Stimulated activated naive CD8-positive, alpha-beta T cell treated with anti-CD3 and anti-CD28 coated beads, Interleukin-15, Interleukin-2, amounts not matched to agents 100 U/mL and 50 U/mL, for 24 hours (primary cell): ENCODE data around the gene TSPAN1.
A peak's percentile ranks its signal among the peaks of the same experiment; 100 is the strongest.

Experiments used
- ATAC-seq: fragments of 150-1000 bp; cut with Tn5 transposase; one replicate; pipeline ENCODE4 v1.10.0; 2021
- DNase-seq: peaks from one replicate; pipeline ENCODE4 v3.0.0; 2021

Gene TSPAN1

DNA sequence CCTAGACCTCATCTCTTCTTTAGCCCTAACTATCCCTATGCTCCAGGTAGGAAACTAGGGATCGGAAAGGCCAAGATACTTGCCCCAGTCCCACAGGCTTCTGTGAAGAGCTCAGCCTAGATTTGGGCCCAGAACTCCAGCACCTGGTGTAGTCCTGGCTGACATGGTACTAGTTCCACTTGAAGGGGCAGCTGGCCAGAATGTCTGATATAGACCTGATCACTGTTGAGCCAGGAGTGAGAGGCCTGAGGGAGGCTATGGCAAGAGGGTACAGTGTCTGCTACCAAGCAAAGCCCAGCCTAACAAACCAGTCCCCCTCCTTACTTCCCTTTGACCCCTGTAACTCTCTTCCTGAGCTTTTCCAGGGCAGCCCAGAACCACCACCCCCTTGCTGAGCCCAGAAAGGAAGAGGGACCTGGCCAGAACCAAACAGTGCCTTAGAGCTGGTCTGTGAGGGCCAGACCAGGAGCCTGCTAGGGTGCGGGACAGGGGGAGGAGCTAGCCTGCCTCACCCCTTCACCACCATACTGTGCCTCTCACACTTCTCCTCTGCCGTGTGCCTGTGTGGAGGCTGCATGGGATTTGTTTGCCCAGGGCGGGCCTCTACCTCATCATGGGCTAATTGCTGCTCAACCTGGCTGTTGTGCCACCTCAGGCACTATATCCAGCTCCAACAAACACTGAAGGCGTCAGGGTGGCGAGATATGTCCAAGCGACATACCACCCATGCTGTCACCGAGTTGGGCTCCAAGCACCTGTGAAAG, 12.4 kb downstream of the TSPAN1 start:
- no peak for DNase-seq
- ATAC-seq, result no peak

DNA sequence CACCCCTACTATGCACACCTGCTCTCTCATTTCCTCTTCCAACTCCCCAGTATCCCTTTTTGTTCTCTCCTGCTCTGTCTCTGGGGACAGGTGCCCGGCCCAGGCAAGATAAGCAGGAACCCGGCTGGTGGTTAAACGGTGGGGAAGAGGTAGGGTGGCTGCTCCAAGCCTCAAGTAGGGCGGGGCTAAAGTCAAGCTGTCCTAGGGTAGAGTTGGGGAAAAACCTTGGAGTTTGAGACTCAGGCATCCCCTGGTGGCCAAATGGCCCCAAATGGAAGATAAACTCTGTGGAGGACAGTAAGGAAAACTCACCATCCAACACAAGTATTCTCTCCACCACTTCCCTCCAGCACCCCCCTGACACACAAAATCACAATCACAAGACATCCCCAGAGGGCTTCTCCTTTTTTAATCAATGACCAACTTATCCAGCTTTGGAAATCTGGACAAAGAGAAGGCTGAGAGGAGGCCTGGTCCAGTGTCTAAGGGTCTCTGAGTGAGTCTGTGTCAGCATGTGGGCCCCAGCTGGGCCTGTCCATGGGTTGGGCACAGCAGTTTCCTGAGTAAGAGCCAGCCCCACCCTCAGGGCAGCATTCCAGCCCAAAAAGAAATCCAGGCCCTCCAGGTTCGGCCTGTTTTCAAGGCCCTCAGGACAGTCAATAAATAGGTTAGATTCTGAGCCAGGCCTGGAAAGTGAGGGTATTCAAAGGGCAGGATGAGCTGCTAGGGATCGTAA, 13.6 kb downstream of the TSPAN1 start:
- ATAC-seq, result no peak

DNA sequence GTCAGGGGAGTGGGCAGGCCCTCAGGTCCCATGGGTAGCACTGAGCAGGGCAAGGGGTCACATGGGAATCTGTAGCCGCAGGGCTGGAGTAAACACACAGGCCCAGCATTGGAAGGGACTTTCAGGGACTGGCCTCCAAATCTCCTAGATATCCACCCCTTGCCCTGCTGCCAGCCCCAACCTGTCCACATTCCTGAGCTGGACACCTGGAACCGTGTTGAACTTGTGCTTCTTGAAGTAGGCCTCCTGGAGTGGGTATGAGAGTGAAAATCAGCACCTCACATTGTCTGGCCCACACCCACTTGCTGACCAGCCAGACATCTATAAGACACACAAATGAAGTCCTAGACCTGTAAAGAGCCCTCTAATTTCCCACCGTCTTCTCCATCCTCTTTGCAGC, 15.7 kb downstream of the TSPAN1 start:
- no peak for DNase-seq

More for the DNA sequence above, 13.6 kb downstream of the TSPAN1 start:
- DNase-seq, result no peak

DNA sequence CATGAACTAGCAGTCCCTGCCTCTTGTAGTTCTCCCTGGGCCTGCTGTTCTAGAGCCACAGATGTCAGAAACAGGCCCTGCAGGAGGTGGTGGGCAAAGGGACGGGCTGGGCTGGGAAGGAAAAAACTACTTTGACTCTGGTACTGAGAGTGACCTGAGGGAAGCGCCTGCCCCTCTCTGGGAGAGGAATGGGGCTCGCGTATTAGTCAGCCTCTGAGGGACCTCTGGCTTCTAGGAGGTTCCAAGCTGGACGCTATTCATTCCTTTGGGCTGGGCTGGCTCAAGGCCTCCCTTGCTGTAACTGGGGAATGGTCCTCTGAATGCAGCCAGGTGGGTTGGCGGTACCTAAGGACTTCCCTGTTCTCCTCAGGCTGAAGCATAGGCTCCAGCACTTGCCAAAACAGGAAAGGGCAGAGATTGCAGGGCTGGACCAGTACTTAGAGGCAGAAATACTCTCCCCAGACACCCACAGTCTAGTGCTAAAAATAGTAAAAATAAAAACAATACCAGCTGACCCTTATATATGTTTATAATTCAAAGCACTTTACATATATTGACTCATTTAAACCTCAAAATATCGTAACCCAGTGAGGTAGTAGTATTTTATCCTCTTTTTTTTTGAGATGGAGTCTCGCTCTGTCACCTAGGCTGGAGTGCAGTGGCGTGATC, 16.3 kb downstream of the TSPAN1 start:
- no peak for DNase-seq
- ATAC-seq, result no peak

More for the DNA sequence above, 15.7 kb downstream of the TSPAN1 start:
- ATAC-seq, result no peak

DNA sequence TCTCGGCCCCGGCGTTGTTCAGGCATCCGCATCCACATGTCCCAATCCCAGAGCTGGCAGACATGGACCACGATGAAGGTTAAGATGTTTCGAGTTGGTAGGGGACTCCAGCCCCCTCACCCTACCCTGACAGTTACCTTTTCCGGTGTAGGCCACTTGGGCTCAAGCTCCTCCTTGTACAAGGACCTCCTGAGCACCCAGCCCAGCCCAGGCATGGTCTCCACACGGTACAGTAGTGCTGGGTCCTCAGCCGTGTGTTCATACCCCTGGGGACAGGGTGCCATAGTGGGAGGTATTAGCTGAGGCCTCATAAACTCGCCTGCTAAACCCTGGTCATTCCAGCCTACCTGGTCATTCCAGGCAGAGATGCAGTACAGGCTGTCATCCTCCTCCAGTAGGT, 17.3 kb downstream of the TSPAN1 start:
- no peak for ATAC-seq

DNA sequence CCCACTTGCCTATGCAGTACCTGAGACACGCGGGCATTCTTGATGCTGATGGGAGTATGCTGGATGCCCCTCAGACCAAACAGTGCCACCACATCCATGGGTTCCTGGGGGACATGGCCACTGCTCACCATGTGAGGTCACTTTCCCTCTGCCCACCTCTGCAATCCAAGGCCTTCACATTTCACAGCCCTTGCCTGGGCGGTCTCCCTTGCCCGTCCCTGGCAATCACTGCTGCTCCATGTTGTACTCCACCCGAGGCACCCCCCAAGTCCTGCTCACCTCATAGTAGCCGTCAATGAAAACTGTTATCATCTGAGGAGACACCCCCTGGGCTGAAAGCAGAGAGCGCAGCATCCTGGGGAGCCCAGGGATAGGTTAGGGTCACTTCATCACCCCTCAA, 18.4 kb downstream of the TSPAN1 start:
- ATAC-seq, result no peak
- DNase-seq, result no peak

More for the DNA sequence above, 17.3 kb downstream of the TSPAN1 start:
- no peak for DNase-seq

DNA sequence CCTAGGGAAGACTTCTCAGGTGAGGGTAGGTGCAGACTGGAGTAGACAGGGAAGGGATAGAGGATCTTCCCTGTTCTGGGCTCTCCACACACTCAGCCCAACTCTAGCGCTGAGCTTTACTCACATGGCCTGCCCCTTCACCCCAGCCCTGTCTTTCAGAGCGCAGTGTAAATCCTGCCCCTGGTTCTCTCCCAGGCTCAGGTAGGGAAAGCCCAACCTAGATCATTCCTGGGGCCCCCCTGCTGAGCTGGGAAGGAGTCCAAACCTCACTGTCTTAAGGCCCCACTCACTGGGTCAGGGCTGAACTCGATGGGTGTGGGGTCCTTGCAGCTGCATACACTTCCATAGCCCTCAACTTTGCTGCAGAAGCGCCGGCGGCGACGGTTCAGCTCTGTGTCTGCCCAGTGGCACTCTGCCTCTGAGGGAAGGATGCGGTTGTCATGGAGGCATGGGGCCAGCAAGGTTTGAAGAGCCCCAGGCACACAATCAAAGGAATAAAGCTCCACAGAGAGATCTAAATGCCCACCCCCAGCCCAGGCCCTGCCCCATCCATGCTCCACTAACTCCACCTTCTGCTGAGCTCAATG, 19.2 kb downstream of the TSPAN1 start:
- DNase-seq (no peak), ATAC-seq (no peak)

DNA sequence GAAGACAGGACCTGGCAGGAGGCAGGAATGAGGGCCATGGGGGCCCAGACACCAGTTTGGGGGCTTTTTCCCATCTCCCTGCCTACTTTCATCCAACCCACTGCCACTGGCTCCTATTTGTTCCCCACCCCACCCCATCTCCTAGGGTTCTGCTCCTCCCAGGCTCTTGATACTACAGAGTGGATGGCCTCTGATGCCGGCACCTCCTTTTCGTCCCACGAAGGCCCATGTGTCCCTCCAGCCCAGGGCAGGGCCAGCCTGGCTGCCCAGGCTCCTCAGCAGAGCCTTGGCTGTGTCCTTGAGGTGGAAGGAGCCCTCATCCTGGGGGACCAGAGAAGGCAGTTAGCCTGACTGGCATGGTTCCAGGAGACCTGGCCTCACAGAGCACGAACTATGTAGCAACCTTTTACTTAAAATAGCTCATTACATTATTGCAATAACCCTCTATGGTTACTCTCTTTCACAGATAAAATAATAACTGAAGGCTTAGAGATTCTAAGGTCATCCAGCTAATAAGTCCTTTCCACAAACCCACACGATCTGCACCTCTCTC, 19.8 kb downstream of the TSPAN1 start:
- DNase-seq (no peak), ATAC-seq (no peak)

DNA sequence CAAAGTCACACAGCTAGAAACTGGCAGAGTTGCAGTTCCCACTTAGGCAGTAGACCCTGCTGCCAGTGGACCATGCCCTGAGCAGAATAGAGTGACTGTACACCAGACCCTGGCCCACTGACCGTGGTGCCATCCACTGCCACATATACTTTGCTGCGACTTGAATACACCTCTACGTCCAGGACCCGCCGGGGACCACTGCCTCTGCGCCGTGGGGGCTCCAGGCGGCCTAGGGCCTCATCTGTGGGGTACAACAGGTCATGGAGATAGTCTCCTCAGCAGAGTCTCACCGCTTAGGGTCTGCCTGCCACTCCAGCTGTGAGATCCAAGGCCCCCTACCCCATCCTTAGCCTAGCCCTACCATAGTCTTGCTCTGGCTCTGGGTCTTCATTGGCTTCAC, 21.7 kb downstream of the TSPAN1 start:
- DNase-seq (no peak), ATAC-seq (no peak)

DNA sequence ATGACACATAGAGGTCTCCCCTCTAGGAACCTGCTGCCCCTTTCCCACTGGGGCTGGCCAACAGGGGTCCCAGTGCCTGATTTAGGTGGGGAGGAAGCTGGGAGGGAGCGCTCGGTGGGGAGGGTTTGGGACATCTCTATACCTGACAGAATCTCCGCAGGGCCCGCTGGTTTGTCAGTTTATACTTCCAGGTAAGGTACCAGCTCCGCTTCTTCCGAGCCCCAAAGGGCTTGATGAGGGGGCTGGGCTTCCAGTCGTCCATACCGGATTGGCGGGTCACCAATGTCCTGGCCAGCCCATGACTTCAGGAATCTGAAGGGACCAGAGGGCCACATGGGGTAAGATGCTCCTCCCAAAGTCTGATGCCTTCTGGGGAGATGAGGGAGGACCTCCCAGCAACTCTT, 22.7 kb downstream of the TSPAN1 start:
- ATAC-seq, result no peak

DNA sequence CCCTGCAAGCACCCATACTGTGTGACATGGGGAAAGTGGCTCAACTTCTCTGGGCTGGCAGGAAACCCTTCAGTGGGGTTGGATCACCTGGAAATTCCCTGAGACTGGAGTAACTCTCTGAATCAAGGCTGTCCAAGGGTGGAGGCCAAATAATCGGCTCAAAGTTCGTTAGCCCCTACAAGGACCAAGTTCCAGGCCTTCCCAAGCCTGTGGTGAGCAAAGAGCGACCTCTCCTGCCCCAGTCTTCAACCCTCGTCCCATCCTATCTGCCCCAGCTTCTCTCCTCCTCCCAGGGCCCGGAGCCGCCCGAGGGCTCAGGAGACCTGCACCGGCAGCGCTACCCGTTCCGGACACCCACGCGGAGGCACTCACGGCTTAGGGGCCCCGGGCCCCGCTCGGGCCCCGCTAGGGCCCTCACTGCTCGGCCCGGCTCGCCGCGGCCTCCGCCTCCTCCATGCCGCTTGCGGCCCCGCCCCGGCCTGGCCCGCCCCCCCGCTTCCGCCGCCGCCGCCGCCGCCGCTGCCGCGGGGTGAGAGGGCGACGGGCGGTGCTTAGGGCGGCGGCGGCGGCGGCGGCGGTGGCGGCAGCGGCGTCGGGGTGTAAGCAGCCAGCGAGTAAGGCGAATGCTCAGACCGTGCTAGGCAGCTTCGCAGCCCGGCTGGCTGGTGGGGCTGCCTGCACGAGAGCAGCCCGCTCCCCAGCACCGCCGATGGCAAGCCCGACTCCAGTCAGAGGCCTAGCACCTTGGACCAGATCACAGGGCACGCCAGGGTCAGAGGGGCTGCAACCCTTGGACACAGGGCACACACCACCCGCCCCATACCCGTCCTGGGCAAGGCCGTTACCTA, 23.3 kb downstream of the TSPAN1 start, which contains the start of gene POMGNT1:
Gene POMGNT1 (minus strand): TSS at position 471 of the 848 bp plus-strand sequence. CDS start 613 bp downstream, outside the sequence.
- peak; percentile 83 for DNase-seq
- ATAC-seq, result peak; percentile 97

More for the DNA sequence above, 22.7 kb downstream of the TSPAN1 start:
- DNase-seq, result no peak

DNA sequence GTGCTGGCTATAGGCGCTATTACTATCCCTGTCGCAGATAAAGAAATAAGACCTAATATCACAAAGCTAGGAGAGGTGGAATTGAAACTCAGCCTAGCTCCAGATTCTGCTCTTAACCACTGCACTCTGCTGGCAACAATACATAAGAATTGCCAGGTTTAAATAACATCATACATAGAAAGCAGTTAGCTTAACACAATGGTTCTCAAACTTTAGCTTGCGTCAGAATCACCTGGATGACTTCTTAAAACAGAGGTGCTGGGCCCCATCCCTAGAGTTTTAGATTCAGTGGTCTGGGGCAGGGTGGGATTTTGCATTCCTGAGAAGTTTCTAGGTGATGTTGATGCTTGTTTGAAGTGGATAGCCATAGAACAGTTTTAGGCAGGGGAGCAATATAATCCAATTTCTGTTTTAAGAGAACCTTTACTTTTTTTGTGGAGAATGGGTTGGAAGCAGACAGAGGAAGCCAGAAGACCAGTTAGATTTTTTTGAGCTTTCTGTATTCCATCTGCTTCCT, 24.4 kb downstream of the TSPAN1 start:
- DNase-seq, result no peak
- no peak for ATAC-seq

DNA sequence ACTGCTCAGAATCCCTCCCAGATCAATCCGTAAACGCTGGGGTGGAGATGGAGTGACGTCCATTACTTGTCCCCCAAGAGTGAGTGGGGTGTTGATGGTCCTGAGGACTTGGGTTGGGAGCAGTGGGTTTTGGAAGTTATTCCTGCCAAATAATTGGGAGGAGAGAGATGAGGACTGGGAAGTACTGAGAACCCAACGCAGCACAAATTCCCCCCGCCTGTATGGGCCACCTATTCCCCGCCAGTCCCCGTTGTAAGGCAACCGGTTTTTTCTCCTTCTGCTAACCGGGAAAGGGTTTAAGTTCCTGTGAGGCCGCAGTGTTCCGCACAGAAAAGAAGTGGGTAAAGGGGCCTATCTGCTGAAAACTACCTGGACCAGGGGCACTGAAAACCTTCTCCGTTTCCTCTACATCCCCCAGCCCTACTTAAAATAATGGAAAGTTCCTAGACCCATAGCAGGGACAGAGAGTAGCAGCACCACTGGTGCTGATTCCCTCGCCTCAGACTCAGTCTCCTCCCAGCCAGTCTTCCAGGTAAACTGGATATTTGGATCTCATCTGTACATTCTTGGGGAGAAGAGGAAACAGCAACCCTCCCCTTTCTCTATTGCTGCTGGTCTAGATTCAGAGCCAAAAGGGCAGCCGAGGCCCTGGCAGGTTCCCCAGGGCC, 29.0 kb downstream of the TSPAN1 start:
- DNase-seq, result no peak

DNA sequence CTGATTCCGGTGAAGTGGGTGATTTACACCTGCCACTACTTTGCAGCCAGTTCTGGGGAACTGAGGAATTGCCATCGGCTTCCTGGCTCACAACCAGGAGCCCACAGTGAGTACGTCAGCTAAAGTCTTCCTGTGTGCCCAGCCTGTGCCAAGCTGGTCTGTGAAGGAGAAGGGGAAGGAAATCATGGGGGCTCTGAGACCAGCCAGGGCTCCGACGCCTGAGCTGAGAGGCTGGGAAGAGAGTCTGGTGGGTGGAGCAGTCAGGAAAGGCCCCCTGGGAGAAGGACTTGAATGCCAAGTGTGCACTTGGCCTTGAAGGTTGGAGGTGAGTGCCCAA, 29.5 kb downstream of the TSPAN1 start:
- ATAC-seq, result no peak
- DNase-seq, result no peak

More for the DNA sequence above, 29.0 kb downstream of the TSPAN1 start:
- ATAC-seq, result no peak

DNA sequence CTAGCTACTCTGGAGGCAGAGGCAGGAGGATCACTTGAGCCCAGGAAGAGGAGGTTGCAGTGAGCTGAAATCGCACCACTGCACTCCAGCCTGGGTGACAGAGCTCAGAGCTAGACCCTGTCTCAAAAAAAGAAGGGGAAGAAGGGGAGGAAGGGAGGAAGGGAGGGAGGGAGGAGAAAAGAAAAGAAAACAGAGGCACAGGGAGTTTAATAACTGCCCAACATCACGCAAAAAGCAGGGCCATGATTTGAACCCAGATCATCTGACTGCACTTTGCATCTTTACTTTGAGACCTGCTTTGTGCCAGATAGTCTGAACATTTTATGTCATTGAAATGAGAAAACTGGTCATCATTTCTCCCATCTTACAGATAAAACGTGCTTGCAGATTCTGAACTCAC, 30.3 kb downstream of the TSPAN1 start:
- ATAC-seq, result no peak
- no peak for DNase-seq

DNA sequence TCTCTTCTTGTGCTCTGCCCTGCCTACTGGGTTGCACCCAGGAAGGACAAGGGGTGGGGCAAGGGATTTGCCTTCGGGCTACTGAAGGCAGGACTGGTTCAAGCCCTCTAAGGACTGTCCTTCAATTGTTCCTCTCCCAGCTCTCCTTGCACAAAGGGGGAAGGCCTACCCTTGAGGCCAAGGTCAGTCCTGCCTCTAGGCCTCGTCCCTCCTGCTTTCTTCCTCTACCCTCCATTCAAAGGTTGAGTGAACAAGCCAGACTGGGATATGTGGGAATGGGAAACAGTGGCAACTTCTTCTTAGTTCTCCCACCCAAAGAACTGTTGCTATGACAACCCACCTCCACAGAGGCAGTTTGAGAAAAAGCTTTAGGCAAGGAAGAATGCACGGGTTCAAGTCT, 30.9 kb downstream of the TSPAN1 start:
- no peak for ATAC-seq
- no peak for DNase-seq

DNA sequence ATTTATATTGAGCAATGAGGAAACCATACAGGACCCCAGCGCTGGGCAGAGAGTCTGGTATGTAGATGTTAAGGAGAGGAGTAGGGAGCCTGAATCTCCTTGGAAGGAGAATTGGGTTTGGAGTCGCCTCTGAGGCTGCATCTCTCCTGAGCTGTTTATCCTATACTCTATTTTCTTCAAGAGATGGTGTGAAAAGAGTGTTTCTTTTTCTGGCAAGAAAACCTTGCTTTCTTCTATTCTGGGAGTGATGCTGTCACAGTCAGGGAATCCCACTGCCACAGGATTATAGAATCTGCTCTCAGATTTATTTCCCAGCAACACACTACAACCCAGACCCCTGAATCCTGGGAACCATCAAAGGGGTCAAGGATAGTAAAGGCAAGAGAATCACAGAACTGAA, 31.5 kb downstream of the TSPAN1 start:
- DNase-seq (no peak), ATAC-seq (no peak)

DNA sequence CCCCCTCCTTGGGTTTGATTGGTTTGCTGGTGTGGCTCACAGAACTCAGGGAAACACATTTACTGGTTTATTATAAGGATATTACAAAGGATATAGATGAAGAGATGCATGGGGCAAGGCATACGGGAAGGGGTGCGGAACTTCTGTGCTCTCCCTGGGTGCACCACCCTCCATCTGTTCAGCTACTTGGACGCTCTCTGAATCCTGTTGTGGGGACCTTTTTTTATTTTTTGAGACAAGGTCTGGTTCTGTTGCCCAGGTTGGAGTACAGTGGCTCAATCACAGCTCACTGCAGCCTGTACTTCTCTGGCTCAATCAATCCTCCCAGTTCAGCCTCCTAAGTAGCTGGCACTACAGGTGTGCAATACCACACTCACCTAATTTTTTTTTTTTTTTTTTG, 35.7 kb downstream of the TSPAN1 start:
- ATAC-seq (no peak), DNase-seq (no peak)

DNA sequence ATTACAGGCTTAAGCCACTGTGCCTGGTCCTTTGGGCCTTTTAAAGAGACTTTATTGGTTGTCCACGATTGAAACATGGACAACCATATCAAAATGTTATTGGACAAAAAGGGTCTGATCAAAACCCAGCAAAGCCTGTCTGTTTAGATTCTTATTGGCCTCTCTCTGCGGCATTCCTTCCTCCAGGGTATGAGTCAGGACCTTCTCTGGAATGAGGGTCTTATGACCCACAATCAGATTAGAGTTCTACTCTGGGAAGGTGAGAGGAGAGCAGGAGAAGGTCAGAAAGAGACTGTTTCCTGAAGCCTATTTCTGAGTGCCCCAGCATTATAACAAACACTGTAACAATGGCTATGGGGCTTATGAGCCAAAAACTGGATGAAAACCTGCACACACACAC, 36.2 kb downstream of the TSPAN1 start:
- ATAC-seq (no peak), DNase-seq (no peak)

DNA sequence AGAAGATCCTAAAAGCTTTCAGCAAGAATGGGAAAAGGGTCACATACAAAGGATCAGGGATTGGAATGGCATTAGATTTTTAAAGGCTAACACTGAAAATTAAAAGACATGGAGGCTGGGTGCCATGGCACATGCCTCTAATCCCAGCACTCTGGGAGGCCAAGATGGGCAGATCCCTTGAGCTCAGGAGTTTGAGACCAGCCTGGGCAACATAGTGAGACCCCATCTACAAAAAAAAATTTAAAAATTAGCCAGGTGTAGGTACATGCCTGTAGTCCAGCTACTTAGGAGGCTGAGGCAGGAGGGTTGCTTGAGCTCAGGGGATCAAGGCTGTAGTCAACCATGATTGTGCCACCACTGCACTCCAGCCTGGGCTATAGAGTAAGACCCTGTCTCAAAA, 40.6 kb downstream of the TSPAN1 start:
- no peak for ATAC-seq
- no peak for DNase-seq

DNA sequence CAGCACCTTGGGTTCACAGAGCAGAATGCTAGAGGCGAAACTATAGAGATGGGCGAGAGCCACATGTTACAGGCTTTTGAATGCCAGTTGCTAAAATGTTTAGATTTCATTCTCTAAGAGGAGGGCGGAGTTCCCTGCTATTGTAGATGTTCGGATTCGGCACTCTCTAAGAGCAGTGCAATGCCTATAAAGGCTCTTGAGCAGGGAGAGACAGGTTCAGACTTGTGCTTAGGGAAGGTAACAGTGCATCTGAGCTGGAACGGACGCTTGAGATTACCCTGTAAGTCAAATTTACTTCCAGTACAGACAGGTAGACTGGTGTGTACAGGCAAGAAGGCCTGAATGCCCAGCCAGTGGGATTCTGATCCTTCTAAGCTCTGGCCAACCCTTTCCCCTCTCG, 43.6 kb downstream of the TSPAN1 start:
- DNase-seq (no peak), ATAC-seq (no peak)
